Activated effector memory CD4-positive, alpha-beta T cell treated with anti-CD3 and anti-CD28 coated beads, Interleukin-2, amount 50 U/mL, for 16 hours (primary cell): ENCODE results near the gene DEF6.
"Not testable (repeated sequence)": the region's sequence is repeated elsewhere in the genome, so short reads cannot be mapped to it uniquely, and the experiment has no call there.

ENCODE experiments used
- DNase-seq: peaks from one replicate; pipeline ENCODE4 v3.0.0-alpha.2; 2020

The DEF6 gene

DNA sequence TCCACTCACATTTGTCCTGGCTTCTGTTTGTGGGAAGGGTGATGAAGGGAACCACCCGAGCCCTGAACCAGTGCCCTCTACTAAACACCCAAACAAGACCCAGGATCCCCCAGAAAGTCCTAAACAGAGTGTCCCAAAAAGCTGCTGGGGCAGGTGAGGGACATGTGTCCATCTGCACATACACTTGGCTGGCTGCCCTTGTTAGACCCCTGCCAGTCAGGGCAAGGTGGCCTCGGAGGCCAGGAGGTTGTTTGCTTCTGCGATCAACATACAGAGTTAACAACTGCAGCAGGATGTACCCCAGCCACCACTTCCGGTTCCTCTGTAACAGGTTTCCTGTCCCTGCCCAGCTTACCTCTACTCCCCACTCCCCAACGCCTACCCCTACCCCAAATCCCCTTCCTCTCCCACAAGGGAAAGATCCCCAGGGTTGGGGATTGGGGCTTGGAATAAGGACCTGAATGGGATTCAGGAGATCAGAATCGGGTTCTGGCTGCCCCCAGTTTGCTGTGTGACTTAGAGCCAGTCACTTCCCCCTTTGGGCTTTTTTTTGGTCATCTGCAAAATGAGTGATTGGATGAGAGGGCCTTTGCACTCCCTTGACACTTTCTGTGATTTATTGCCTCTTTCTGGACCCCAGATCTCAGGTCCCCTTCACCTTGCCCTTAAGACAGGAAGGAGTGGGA, 13.9 kb downstream of the DEF6 start:
- DNase-seq = peak; percentile 83

DNA sequence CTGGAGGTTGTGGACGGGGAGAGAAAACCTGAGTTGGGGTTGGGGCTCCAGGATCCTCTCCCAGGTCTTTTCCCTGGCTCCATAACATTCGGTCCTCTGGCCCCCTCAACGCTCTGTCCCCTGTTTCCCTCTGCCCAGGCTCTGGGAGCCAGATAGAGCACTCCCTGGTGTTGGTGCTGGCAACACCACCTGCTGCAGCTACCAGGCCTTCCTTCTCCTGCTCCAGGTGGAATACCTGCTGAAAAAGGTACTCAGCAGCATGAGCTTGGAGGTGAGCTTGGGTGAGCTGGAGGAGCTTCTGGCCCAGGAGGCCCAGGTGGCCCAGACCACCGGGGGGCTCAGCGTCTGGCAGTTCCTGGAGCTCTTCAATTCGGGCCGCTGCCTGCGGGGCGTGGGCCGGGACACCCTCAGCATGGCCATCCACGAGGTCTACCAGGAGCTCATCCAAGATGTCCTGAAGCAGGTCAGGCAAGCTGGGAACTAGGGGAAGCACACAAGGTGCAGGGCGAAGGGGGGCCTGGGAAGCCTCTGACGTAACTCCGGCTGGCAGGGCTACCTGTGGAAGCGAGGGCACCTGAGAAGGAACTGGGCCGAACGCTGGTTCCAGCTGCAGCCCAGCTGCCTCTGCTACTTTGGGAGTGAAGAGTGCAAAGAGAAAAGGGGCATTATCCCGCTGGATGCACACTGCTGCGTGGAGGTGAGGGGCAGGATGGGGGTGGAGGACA, 14.6 kb downstream of the DEF6 start:
- no peak for DNase-seq

DNA sequence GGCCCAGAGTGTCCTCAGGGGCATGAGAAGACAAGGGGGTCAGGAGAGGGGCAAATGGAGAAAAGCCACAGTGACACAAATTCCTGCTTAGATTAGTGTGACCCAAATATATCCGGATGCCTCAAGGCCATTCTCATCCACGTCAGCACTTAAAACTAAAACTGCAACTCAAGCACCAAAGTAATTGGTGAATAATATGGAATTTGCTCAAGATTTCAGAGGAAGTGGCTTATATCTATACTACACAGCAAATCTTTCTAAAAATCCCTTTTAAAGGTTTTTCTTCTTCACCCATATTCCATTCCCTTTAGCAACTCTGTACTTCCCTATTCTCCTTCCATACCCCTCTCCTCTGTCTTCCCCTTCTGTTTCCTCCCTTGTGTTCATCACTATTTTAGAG, 15.2 kb downstream of the DEF6 start:
- no peak for DNase-seq

DNA sequence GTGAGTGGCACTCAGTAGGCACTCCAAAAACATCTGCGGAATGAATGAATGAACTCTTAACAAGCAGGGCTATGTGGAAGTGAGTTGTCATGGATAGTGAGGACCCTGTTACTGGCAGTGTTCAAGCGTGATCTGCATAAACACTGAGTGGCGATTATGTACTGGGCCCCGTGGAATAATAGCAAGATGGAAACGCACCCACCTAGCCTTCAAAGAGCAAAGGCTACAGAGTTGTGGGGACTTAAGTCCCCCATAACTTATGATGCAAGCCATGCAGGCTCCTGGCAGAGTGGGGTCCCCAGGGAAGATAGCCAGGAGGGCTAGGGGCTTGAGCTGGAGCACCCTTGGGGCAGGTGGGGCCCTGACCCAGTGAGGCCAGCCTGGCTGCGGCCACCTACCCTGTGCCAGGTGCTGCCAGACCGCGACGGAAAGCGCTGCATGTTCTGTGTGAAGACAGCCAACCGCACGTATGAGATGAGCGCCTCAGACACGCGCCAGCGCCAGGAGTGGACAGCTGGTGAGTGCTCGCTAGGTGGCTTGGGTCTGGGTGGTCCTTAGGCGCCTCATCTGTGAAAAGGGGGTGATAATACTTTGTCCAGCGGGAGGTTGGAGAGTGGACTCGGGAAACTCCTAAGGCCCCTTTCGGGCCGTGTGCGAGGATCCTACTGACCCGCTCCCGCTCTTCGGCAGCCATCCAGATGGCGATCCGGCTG, 20.0 kb downstream of the DEF6 start:
- no peak for DNase-seq

DNA sequence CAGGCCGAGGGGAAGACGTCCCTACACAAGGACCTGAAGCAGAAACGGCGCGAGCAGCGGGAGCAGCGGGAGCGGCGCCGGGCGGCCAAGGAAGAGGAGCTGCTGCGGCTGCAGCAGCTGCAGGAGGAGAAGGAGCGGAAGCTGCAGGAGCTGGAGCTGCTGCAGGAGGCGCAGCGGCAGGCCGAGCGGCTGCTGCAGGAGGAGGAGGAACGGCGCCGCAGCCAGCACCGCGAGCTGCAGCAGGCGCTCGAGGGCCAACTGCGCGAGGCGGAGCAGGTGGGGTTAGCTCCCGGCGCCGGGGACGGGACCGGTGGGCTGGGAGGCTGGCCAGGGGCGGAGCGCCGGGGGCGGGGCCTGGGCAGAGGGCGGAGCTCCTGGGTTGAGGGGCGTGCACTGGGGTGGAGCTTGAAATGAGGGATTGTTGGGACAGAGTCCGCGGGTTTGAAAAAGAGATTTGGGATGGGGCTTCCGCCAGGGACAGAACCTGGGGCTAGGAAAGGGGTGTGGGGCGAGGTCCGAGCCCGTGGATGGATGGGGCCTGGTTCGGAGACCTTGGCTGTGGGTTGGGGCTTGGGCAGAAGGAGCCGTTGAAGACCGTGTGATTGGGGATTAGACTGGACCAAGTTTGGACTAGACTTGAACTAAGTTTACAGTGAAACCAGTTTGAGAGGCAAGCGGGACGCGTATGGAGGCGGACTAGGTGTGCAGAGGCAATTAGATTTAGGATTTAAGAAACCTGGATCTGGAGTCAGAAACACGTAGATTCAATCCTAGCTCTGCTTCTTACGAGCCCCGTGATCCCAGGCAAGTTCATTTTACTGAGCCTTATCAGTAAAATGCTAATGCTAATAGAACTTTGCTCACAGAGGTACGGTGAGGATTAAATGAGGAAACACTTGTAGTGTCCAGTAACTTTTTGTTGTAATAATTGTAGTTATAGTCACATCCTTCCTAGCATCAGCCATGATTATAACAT, 20.9 kb downstream of the DEF6 start:
- no peak for DNase-seq

DNA sequence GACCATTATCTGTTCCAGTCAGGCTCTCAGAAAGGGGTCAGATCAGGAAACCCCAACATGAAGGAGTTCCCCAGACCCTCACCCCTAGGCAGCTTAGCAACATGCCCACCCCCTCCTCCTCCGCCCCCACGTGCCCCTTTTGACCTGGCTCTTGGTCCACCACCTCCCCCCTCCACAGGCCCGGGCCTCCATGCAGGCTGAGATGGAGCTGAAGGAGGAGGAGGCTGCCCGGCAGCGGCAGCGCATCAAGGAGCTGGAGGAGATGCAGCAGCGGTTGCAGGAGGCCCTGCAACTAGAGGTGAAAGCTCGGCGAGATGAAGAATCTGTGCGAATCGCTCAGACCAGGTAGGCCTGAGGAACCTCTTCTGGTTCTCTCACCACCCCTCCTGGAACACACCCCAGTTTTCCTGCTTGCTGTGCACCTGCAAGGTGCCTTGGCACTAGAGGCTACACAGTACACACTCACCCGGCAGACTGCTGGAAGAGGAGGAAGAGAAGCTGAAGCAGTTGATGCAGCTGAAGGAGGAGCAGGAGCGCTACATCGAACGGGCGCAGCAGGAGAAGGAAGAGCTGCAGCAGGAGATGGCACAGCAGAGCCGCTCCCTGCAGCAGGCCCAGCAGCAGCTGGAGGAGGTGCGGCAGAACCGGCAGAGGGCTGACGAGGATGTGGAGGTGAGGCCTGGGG, 21.9 kb downstream of the DEF6 start:
- no peak for DNase-seq

DNA sequence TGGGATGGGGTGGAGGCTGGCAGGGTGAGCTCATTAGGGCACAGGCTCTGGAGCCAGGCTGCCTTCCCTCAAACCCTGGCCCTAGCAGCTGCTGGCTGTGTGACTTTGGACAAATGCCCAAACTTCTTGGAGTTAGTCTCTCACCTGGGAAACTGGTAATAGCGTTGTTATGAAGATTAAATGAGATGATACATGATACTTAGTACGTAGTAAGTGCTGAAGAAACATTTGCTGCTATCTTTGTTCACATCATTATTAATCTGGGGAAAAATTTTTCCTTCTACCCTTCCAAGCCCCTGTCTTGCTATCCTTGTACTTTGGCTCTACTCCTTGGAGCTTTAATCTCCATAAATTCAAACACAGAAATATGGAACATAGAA, 22.4 kb downstream of the DEF6 start:
- DNase-seq = no peak

DNA sequence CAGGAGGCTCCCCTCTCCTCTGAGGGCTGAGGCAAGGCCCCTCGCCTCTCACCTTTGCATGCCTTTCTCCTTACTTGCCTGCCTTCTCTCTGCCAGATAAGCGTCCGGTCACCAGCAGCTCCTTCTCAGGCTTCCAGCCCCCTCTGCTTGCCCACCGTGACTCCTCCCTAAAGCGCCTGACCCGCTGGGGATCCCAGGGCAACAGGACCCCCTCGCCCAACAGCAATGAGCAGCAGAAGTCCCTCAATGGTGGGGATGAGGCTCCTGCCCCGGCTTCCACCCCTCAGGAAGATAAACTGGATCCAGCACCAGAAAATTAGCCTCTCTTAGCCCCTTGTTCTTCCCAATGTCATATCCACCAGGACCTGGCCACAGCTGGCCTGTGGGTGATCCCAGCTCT, 23.5 kb downstream of the DEF6 start:
- no peak for DNase-seq

DNA sequence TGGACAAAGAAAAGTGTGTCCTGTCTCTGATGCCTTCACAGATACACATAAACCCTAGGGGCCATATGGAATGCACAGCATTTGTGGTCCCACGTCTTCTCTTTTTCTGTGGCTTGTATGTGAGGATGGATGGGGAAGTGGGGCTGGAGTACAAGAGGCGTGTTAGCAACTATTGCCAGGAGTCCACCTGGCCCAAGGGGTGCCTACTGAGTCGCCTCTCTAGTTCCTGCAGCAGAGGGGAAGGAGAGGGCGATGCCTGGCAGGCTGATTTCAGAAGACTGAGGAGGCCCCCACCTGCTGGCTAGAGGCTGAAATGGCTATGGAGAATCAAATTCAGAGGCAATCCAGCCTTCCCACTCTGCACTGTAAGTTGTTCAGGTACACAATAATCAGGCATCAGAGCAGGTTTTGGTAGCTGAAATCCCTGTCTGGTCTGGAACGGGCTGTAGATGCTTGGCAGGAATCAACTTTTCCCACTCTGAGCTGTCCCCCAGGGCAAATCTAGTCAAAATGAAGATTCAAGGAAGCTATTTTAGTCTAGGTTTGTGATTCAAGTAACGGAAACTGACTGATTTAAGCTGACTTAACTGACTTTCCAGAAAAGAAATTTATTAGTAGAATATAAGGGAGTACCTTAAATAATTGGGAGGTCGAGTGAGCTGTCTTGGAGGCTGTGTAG, 29.9 kb downstream of the DEF6 start:
- peak; percentile 90 for DNase-seq

DNA sequence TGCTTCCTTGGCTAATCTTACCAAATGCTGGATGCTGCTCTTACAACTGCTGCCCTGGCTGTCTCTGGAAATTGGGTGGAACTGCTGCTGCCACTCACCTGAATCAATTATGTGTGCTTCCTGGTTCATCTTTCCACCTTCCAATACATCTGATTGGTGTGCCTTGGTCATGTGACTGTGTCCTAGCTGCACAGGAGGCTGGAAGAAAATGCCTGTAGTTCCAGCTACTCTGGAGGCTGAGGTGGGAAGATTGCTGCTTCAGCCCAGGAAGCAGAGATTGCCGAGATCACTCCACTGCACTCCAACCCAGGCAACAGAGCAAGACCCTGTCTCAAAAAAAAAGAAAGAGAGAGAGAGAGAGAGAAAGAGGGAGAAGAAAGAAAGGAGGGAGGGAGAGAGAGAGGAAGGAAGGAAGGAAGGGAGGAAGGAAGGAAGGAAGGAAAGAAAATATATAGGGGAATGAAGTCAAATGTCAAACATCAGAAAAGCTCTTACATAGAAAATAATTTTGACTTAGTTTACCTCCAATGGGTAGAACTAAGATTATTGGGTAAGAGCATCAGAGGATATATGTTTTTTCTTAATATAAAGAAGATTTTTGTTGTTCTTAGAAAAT, 30.6 kb downstream of the DEF6 start:
- DNase-seq = no peak

DNA sequence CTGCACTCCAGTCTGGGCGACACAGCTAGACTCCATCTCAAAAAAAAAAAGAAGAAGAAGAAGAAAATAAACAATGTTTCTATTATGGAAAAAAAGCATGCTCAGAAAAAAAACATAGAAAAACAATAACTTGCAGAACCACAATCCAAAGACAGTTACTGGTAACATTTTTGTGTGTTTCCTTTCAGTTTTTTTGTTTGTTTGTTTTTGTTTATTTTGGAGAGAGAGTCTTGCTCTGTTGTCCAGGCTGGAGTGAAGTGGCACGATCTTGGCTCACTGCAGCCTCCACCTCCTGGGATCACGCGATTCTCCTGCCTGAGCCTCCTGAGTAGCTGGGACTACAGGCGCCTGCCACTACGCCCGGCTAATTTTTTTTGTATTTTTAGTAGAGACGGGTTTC, 31.3 kb downstream of the DEF6 start:
- DNase-seq = not testable (repeated sequence)

DNA sequence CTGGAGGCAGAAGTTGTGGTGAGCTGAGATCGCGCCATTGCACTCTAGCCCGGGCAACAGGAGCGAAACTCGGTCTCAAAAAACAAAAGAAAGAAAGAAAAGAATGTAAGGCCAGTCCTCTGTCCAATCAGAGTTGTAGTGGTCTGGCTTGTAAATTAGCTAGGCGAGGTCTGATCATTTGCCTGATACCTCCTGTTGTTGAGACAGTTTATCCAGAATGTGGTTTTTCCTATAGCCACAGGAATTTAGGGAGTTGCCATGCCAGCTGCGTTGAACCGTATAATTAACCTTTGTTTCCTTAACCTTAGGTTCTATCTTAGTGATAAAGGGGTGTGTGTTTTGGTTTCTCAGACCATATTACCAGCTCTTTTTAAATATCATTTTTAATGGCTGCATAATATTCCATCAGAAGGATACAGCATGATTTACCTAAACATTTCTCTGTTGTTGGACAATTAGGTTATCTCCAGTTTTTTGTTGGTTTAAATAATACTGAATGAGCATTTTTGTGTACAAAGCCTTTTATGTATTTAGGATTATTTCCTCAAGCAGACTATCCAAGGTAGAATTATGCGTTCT, 33.0 kb downstream of the DEF6 start:
- no peak for DNase-seq

DNA sequence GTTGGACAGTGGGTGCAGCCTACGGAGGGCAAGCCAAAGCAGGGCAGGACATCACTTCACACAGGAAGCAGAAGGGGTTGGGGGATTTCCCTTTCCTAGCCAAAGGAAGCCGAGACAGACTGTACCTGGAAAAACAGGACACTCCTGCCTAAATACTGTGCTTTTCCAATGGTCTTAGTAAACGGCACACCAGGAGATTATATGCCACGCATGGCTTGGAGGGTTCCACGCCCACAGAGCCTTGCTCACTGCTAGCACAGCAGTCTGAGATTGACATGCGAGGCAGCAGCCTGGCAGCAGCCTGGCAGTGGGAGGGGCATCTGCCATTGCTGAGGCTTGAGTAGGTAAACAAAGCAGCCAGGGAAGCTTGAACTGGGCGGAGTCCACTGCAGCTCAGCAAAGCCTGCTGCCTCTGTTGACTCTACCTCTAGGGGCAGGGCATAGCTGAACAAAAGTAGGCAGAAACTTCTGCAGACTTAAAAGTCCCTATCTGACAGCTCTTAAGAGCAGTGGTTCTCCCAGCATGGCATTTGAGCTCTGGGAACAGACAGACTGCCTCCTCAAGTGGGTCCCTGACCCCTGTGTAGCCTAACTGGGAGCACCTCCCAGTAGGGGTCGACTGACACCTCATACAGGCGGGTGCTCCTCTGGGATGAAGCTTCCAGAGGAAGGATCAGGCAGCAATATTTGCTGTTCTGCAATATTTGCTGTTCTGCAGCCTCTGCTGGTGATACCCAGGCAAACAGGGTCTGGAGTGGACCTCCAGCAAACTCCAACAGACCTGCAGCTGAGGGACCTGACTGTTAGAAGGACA, 34.7 kb downstream of the DEF6 start:
- DNase-seq = peak; percentile 86

DNA sequence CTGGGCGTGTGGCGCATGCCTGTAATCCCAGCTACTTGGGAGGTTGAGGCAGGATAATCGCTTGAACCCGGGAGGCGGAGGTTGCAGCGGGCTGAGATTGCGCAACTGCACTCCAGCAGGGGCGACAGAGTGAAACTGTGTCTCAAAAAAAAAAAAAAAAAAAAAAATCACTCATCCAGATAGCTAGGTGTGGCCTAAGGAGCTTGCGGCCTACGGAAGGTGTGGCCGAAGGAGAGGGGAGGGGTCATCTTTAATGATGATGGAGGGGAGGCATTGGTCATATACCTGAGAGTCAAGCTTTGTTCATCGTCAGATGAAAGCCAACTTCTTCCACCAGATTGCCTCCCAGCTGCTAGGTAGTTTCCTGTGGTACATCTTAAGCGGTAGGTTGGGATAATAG, 43.9 kb downstream of the DEF6 start:
- no peak for DNase-seq

DNA sequence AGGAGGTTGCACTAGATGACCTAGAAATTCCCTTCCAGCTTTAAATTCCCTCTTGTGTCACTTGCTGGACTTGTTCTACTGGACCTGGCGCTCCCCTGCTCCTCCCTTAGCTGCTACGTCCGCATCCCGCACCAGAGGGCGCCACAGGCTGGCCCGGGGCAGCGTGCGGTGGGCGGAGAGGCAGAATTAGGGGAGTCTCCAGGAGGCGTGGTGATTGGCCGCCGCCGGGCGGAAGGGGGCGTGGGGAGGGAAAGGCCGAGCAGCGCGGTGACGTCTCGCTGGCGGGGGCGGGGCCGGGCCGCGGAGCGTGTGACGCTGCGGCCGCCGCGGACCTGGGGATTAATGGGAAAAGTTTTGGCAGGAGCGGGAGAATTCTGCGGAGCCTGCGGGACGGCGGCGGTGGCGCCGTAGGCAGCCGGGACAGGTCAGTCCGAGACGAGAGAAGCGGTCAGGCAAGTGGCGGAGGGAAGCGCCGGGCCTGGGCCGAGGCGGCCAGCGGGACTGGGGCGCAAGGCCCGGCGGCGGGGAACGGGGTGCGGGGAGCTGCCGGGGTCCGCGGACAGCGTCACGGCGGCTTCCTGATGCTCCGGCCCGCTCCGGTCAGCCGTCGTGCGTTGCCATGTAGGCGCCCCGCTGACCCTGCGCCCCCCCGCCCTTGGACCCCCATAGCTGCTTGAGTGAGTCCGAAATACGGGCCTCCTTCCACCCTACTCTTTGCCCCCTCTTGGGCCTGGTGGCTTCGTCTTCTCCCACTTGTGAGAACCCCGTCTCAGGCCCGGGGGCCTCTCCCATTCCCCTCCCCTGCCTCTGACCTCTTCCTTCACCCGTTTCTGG, 44.9 kb downstream of the DEF6 start, which contains the start of gene PPARD:
Gene PPARD, plus strand, starts transcription at position 301 of the 834 bp plus-strand sequence. CDS start 68,530 bp downstream, outside the sequence.
- DNase-seq = peak; percentile 99

DNA sequence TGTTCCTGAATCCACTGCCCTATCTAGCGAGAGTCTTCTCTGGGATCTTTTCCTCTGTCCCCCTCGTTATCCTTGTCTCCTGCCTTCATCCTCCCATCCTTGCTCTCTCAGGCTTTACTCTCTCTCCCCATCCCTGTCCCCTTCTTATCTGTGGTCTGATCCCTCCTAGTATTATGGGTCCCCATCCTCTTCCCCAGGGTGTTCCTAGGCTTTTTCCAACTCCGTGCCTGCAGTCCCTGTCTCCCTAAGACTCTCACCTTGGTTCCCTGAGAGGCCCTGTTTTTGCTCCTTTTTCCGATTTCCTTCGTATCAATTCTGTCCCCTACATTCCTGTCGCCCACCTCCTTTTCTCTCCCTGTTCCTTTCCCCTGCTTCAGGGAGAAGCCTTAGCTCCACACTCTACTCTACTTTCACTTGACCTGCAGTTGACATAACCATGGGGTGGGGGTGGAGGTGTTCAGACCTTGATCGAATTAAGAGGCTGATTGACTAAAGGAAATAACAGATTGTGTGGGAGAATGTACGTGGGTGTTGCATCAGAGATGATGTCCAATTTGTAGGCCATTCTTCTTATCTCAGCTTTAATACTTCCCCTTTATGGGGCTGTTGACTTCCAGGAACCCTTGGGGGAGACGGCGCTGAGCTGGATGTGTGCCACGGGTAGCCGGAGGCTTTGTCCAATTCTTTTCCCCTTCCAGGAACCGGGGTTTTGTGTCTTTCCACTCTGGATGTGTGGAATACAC, 45.6 kb downstream of the DEF6 start:
- no peak for DNase-seq

DNA sequence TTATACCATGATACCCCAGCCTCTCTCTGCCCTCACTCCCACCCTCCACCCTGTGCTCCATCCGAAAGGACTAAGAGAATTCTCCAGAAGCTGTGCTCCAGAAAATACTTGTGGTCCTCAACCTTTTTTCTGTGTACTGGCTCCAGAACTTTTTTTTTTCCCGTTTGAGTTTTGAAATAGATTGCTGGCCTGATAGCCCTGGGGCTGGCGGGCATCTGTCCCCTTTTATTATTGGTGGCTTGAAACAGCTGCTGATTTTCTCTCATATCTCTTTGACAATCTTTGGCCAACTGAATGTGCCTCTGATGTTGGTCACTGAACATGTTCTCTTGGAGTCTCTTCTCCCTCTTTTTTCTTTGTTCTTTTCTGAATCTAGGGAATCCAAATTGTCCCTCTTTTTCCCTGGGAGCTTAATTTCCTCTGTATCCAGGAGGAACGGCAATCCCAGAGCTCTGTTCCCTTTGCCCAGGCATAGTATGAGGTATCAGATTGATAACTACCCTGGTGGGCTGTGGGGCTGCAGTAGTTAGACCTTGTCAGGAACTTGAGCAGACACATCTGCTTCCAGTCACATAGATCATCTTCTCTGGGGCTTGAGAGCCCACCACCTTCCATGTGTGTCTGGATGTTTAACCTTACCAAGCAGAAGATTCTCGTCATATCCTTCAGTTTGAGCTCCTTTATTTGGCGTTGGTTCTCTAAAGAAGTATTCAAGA, 46.4 kb downstream of the DEF6 start:
- no peak for DNase-seq
